Measurements from ENCODE around the gene CLDN5.
"Not testable (repeated sequence)": the region's sequence is repeated elsewhere in the genome, so short reads cannot be mapped to it uniquely, and the experiment has no call there.

The CLDN5 gene

GRCh38 chr22:19548427-19548826, 24.2 kb upstream of the CLDN5 start:
- DNase-seq (ENCODE audit: low spot score) = not testable (repeated sequence)

GRCh38 chr22:19547620-19548019, 23.4 kb upstream of the CLDN5 start:
- no peak for DNase-seq (ENCODE audit: low spot score)

GRCh38 chr22:19546680-19547079, 22.5 kb upstream of the CLDN5 start:
- no peak for DNase-seq (ENCODE audit: low spot score)

GRCh38 chr22:19545935-19546207, 21.7 kb upstream of the CLDN5 start:
- DNase-seq (ENCODE audit: low spot score) = no peak

- no peak for DNase-seq (ENCODE audit: low spot score)
Observed at GRCh38 chr22:19543970-19544708, 19.9 kb upstream of the CLDN5 start.

GRCh38 chr22:19540394-19540793, 16.2 kb upstream of the CLDN5 start:
- no peak for DNase-seq (ENCODE audit: low spot score)

- DNase-seq (ENCODE audit: low spot score) = no peak
Observed at GRCh38 chr22:19537941-19538488, 13.8 kb upstream of the CLDN5 start.

GRCh38 chr22:19536564-19536963, 12.4 kb upstream of the CLDN5 start:
- no peak for DNase-seq (ENCODE audit: low spot score)

- no peak for DNase-seq (ENCODE audit: low spot score)
Observed at GRCh38 chr22:19535001-19535400, 10.8 kb upstream of the CLDN5 start.

- no peak for DNase-seq (ENCODE audit: low spot score)
Observed at GRCh38 chr22:19533857-19534256, 9.6 kb upstream of the CLDN5 start.

GRCh38 chr22:19533049-19533626, 8.9 kb upstream of the CLDN5 start:
- DNase-seq (ENCODE audit: low spot score) = no peak

GRCh38 chr22:19531327-19531726, 7.1 kb upstream of the CLDN5 start:
- DNase-seq (ENCODE audit: low spot score) = not testable (repeated sequence)

GRCh38 chr22:19530751-19531150, 6.5 kb upstream of the CLDN5 start:
- DNase-seq (ENCODE audit: low spot score) = no peak

- DNase-seq (ENCODE audit: low spot score) = no peak
Observed at GRCh38 chr22:19529811-19530210, 5.6 kb upstream of the CLDN5 start.

GRCh38 chr22:19527861-19528417, 3.7 kb upstream of the CLDN5 start:
- no peak for DNase-seq (ENCODE audit: low spot score)

- DNase-seq (ENCODE audit: low spot score) = no peak
Observed at GRCh38 chr22:19527321-19527721, 3.1 kb upstream of the CLDN5 start.

GRCh38 chr22:19526702-19527111, 2.5 kb upstream of the CLDN5 start:
- no peak for DNase-seq (ENCODE audit: low spot score)

GRCh38 chr22:19526076-19526701, 2.0 kb upstream of the CLDN5 start:
- no peak for DNase-seq (ENCODE audit: low spot score)

- DNase-seq (ENCODE audit: low spot score) = no peak
Observed at GRCh38 chr22:19525666-19526065, 1.5 kb upstream of the CLDN5 start.

GRCh38 chr22:19525116-19525660, 978 bp upstream of the CLDN5 start:
- DNase-seq (ENCODE audit: low spot score) = no peak

GRCh38 chr22:19523240-19524169, 705 bp downstream of the CLDN5 start:
- no peak for DNase-seq (ENCODE audit: low spot score)

- DNase-seq (ENCODE audit: low spot score) = no peak
Observed at GRCh38 chr22:19522881-19523239, 1.4 kb downstream of the CLDN5 start.
